Measurements from ENCODE around the gene GJA1. TPM values are rescaled to one million over a fixed set of nuclear protein-coding genes. Genes with fewer than 3 reads are reported as not detected.

Gene GJA1
- total and polyA plus RNA-seq, 2 of the 13 experiments (the other 11 are each of a cell fraction or from before 2014, with no cell fraction given): not detected

DNA sequence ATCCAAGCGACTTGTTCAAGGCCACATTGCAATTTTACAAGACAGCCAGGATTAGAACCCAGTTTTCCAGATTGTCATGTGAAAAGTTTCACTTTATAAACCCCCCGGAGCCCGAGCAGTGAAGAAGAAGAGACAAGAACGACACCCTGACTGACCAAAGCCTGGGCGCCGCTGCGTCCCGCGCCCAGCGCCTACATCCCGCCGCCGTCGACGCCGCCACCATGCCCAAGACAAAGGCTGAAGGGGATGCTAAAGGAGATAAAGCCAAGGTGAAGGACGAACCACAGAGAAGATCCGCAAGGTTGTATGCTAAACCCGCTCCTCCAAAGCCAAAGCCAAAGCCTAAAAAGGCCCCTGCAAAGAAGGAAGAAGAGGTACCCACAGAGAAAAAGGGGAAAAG lies 27.1 kb upstream of the GJA1 start:
- H3K9ac ChIP-seq (ENCODE audit: insufficient read depth, low read depth, low read length): no peak overlapping the region
- WGBS (ENCODE audit: low lambda C conversion rate): 51% methylated on average over 19 of the region's 19 CpGs
- TF ChIP-seq, protein P1, sequence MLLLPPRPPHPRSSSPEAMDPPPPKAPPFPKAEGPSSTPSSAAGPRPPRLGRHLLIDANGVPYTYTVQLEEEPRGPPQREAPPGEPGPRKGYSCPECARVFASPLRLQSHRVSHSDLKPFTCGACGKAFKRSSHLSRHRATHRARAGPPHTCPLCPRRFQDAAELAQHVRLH (CRISPR knock-in tag; IDR thresholded peaks at IDR 0.05; ENCODE audit: borderline replicate concordance, low read depth): no peak
- ATAC-seq (no peak), FAIRE-seq (no peak), DNase-seq (ENCODE audit: low spot score) (no peak)
- no peaks in the 10 kb centered on the region for H3K79me2 ChIP-seq (ENCODE audit: insufficient read depth, low read length)
- in situ Hi-C loops (cut with HindIII; ENCODE audit: extremely low pct_ligation_motif_present, low pct_unique_long_range_greater_than_20kb): no loop called here
- no peaks in the 10 kb centered on the region for H3K36me3 ChIP-seq (replicated peaks in 1 of 2; ENCODE audit: control insufficient read depth in 1 of 2, insufficient read depth in 2 of 2, low read length in 2 of 2)
- H3K4me1 ChIP-seq (ENCODE audit: insufficient read depth, low read length): no peaks in the 10 kb centered on the region
- H3K27me3 ChIP-seq (ENCODE audit: control insufficient read depth in 1 of 2, insufficient read depth in 2 of 2, low read length in 2 of 2): peaks cover 0 to 5% of the 10 kb centered on the region in 2 experiments; a peak in 2 of 5 replicates
- no peak overlapping the region for H3K4me3 ChIP-seq (replicated peaks in 1 of 3; ENCODE audit: insufficient read depth in 1 of 3, low read depth in 2 of 3, low read length in 3 of 3)
- no peak overlapping the region for H3K4me2 ChIP-seq (ENCODE audit: low read depth, low read length)
- H4K20me1 ChIP-seq (ENCODE audit: insufficient read depth, low read length): no peaks in the 10 kb centered on the region
- H3K9me3 ChIP-seq (ENCODE audit: low read length): no peaks in the 10 kb centered on the region
- H3K27ac ChIP-seq (ENCODE audit: extremely low read length, insufficient read depth, low read length): no peak overlapping the region
- POLR2A ChIA-PET: no interaction called here
- intact Hi-C loops (cut with micrococcal nuclease; ENCODE audit: unreplicated experiment): no loop called here
- CTCF ChIA-PET (ENCODE audit: low intra/inter-chr PET ratio, low total read pairs): no interaction called here
- BruUV-seq (replicated peaks): no TSS peak
- H2AFZ ChIP-seq (ENCODE audit: low read length): no peak overlapping the region

DNA sequence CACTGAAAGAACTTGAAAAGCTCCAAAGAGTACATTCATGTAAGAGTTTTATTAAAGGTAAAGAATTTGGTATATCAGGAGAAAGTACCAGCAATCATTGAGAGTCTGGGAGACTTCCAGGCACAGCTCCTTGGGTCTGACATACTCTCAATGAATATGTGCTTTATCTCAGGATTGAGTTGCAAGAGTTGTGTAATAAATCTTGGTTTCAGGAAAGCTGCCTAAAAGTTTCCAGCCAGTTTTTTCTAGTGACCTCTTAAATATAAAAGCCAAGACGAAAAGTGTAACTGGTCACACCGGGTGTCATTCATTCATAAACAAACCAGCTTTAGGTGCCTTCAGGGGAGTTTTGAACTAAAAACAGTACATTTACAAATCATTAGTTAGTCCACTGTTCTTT lies 21.6 kb upstream of the GJA1 start:
- ChIA-PET CTCF (ENCODE audit: low intra/inter-chr PET ratio, low total read pairs) (no interaction called here), POLR2A (no interaction called here)
- no peak overlapping the region for H3K4me3 ChIP-seq (replicated peaks in 1 of 3; ENCODE audit: insufficient read depth in 1 of 3, low read depth in 2 of 3, low read length in 3 of 3)
- 0% methylated on average over 2 of the region's 2 CpGs for WGBS (ENCODE audit: low lambda C conversion rate)
- intact Hi-C loops (cut with micrococcal nuclease; ENCODE audit: unreplicated experiment): no loop called here
- TF ChIP-seq, protein P2, sequence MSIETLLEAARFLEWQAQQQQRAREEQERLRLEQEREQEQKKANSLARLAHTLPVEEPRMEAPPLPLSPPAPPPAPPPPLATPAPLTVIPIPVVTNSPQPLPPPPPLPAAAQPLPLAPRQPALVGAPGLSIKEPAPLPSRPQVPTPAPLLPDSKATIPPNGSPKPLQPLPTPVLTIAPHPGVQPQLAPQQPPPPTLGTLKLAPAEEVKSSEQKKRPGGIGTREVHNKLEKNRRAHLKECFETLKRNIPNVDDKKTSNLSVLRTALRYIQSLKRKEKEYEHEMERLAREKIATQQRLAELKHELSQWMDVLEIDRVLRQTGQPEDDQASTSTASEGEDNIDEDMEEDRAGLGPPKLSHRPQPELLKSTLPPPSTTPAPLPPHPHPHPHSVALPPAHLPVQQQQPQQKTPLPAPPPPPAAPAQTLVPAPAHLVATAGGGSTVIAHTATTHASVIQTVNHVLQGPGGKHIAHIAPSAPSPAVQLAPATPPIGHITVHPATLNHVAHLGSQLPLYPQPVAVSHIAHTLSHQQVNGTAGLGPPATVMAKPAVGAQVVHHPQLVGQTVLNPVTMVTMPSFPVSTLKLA (IDR thresholded peaks at IDR 0.05): no peak
- TF ChIP-seq ZNF878 (CRISPR knock-in tag; IDR thresholded peaks at IDR 0.05): no peak
- no peak for TF ChIP-seq SIN3B (IDR thresholded peaks at IDR 0.05; ENCODE audit: low read length)
- no peak for TF ChIP-seq KDM1A (CRISPR knock-in tag; IDR thresholded peaks at IDR 0.05)
- TF ChIP-seq HMG20B (CRISPR knock-in tag; conservative IDR thresholded peaks at IDR 0.05): no peak
- no peak for TF ChIP-seq SMAD9 (CRISPR knock-in tag; IDR thresholded peaks at IDR 0.05)
- H4K20me1 ChIP-seq (ENCODE audit: insufficient read depth, low read length): no peaks in the 10 kb centered on the region
- no peaks in the 10 kb centered on the region for H3K79me2 ChIP-seq (ENCODE audit: insufficient read depth, low read length)
- H3K4me2 ChIP-seq (ENCODE audit: low read depth, low read length): no peak overlapping the region
- in situ Hi-C loops (cut with HindIII; ENCODE audit: extremely low pct_ligation_motif_present, low pct_unique_long_range_greater_than_20kb): no loop called here
- H3K4me1 ChIP-seq (ENCODE audit: insufficient read depth, low read length): no peaks in the 10 kb centered on the region
- H2AFZ ChIP-seq (ENCODE audit: low read length): no peak overlapping the region
- no peak for FAIRE-seq
- no peak overlapping the region for H3K27ac ChIP-seq (ENCODE audit: extremely low read length, insufficient read depth, low read length)
- H3K9me3 ChIP-seq (ENCODE audit: low read length): no peaks in the 10 kb centered on the region
- BruUV-seq (replicated peaks): no TSS peak
- no peak overlapping the region for H3K9ac ChIP-seq (ENCODE audit: insufficient read depth, low read depth, low read length)
- DNase-seq (ENCODE audit: low spot score): no peak
- ATAC-seq: no peak
- H3K36me3 ChIP-seq (replicated peaks in 1 of 2; ENCODE audit: control insufficient read depth in 1 of 2, insufficient read depth in 2 of 2, low read length in 2 of 2): no peaks in the 10 kb centered on the region
- no peaks in the 10 kb centered on the region for H3K27me3 ChIP-seq (ENCODE audit: control insufficient read depth in 1 of 2, insufficient read depth in 2 of 2, low read length in 2 of 2)
